MM.1S (cell line): ENCODE results near the gene TMEM176A.

Experiments used
- CTCF ChIP-seq: fragments of 300-600 bp; sonication (generic); IDR thresholded peaks from 2 replicates; pipeline ENCODE4 v1.5.1; 2016; ENCODE audit warnings: antibody characterized with exemption, low read length, mixed read lengths
- EZH2 ChIP-seq: fragments of 300-600 bp; sonication (generic); optimal IDR thresholded peaks from 2 replicates; pipeline ENCODE3; 2017; ENCODE audit warnings: low read depth, mild to moderate bottlenecking, antibody characterized with exemption, low read length, mixed read lengths
- EZH2phosphoT487 ChIP-seq: fragments of 300-600 bp; sonication (generic); IDR thresholded peaks from 2 replicates; pipeline ENCODE4 v1.6.1; 2018; ENCODE audit warnings: antibody characterized with exemption, low read length

GRCh38 chr7:150838965-150839650 lies 38.5 kb downstream of the TMEM176A start:
- TF ChIP-seq CTCF (no peak), EZH2 (no peak), EZH2phosphoT487 (no peak)
